NCI-H748 treated with DMSO at 0.1 percent for 48 hours (cell line): ENCODE data around the gene HAUS6.
"Not testable (repeated sequence)": the region's sequence is repeated elsewhere in the genome, so short reads cannot be mapped to it uniquely, and the experiment has no call there.

Source experiments
- DNase-seq: peaks from one replicate; lab custom pipeline; 2025; lab: John Stamatoyannopoulos, UW

HAUS6 gene

DNA sequence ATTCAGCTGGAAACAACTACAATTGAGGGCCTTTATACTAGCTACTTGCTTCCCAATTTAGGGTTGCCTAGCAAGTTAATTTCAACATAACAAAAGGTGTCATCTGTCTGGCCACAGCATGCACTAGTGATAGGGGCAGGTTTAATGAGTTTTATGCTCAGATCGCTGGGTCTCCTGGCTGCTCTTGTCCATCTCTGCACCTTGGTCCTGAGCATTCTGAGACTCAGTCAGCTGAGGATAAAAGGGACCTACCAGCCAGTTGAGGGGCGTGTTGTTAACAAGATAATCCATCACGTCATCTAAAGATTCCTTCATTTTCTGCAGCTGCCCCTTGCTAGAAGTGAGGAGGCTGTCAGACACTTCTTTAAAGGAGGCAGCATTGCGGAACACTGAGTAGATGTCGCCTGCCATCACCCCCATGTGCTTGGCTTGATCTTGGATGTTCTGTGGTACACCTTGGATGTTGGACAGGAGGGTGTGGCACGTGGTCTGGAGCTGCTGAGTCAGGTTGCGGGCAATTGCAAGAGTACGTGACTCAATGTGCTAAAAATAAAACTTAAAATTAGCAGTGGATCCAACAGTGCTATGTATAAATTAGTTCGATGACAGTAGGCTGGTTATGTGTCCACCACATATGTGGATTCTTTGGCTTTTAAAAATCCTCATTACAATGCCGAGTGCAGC, 13.5 kb upstream of the HAUS6 start:
- DNase-seq = no peak

DNA sequence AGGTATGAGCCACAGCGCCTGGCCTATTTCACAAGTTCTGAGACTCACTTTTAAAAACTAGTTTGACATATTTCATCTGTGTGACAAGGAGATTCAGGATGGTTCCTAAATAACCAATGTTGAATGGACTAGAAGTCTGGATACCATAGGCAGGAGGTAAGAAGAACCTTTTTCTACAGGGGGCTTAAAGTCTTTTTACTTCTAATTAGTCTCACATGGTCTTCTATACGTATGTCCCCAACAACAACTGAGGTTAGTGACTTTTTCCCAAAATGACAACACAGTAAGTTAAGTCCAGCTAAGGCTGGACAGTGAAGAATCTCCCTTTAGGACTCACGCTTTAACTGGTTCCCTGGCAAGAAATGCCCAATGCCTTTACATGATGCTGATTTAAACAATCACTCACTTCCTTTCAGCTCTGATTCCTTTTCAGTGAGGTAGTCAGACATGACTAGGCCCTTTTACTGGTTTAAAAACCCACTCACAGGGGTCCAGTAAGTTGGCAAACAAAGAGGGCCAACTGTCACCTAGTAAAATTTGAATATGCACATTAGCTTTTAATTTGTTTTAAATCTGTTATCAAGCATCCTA, 12.1 kb upstream of the HAUS6 start:
- no peak for DNase-seq

DNA sequence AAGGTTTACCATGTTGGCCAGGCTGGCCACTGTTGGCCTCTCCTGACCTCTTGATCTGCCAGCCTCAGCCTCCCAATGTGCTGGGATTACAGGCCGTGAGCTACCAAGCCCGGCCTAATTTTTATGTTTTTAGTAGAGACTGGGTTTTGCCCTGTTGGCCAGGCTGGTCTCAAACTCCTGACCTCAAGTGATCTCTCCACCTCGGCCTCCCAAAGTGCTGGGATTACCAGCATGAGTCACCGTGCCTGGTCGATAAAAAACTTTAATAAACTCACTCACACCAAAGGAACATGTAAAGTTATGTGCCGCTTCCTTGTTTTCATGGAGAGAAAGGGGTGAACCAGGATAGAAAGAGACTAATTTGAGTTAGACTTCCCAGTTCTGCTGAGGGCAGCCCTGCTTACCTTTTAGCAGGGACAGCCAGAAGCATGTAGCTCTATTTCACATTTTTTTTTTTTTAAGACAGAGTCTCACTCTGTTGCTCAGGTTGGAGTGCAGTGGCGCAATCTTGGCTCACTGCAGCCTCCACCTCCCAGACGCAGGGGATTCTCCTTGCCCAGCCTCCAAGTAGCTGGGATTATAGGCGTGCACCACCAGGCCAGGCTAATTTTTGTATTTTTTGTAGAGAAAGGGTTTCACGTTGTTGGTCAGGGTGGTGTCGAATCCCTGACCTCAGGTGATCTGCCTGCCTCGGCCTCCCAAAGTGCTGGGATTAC, 11.4 kb upstream of the HAUS6 start:
- DNase-seq = no peak

DNA sequence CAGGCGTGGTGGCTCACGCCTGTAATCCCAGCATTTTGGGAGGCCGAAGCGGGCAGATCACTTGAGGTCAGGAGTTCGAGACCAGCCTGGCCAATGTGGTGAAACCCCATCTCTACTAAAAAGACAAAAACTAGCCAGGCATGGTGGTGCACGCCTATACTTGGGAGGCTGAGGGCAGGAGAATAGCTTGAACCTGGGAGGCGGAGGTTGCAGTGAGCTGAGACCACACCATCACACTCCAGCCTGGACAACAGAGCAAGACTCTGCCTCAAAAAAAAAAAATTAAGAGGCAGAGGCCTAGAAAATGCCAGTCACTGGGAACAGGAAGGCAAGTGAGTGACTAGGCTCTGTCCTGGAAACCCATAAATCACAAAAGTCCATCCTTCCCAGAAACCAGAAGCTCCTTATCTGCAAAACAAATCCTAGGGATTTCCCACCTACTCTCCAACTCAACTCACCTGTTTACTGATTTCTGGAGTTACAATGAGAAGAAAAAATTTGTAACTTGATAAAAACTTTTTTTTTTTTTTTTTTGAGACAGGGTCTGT, 10.4 kb upstream of the HAUS6 start:
- DNase-seq = not testable (repeated sequence)

DNA sequence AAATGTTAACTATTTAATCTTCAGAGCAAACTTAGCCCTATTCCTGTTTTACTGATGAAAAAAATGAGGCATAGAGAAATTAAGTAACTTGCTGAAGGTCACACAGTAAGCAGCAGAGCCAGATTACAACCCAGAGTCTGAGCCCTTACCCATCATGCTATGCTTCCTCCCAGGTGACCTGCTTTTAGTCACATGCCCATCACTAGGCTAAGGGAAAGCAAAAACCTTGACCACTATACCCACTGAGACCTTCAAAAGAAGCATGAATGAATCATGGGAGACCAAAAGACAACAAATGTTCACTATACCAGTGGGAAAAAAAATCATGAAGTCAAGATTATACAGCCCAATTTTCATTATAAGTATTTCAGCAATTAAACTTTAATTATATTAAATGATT, 5.3 kb upstream of the HAUS6 start:
- DNase-seq = no peak

DNA sequence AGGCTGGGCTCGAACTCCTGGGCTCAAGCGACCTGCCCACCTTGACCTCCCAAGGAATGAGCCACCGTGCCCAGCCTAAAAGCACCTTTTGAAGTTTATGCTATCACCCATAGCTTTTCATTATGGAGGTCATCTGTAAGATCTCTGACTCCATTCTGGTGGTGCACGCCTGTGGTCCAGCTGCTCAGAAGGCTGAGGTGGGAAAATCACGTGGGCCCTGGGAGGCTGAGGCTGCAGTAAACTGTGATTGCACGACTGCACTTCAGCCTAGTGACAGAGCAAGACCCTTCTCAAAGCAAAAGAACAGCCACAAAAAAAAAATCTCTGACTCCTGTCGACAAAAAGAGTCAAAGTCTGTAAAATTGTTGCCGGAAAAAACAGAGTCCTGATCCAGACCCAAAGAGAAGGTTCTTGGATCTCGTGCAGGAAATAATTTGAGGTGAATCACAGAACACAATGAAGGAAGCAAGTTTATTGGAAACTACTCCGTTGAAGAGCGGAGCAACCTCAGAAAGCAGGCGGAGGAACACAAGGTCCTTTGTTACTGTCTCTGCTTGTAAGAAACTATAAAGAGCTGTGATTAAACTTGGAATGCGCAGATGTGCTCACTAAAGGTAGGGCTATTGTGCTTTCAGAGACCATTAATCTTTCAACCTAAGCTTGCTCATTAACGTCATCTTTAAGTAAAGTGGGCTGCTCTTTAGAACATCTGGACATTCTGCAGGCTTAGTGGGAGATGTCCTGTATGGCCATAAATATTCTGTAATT, 2.0 kb upstream of the HAUS6 start:
- DNase-seq = no peak

DNA sequence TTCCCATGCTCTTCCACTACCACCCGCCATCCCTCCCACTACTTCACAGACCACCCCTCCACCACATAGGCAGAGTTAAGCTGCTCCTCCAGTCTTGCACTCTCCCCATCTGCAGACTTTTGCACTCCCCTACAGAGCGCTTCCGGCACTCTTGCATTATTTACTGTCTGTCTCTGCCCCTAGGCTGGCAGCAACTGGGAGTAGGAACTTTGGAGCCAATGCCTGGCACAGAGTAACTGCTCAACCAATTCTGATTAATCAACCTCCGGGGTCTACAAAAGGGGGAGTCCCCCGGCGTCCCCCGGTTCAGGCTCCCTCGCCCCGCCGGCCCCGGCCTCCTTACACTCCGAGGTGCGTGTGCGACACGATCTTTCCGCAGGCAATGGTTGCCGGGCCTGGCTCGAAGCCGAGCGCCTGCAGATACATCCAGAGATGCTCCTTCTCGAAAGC, 498 bp downstream of the HAUS6 start:
- peak; percentile 25 for DNase-seq

DNA sequence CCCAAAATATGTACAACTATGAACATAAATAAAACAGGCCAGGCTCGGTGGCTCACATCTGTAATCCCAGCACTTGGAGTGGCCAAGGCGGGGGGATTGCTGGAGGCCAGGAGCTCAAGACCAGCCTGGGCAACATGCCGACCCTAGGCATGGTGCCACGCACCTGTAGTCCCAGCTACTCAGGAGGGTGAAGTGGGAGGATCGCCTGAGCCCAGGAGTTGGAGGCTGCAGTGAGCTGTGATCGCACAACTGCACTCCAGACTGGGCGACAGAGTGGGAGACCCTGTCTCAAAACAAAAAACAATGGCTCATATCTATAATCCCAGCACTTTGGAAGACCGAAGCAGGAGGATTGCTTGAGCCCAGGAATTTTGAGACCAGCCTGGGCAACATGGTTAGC, 1.5 kb downstream of the HAUS6 start:
- no peak for DNase-seq

DNA sequence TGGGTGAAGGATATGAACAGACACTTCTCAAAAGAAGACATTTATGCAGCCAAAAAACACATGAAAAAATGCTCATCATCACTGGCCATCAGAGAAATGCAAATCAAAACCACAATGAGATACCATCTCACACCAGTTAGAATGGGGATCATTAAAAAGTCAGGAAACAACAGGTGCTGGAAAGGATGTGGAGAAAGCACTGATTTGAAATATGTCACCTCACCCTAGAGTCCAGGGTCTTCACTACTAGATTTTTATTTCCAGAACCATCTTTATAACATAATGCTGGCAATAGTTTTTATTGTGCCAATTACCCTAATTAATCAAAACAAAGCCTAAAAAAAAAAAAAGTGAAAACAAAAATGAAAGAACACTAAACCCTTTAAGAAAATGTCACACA, 5.3 kb downstream of the HAUS6 start:
- DNase-seq = not testable (repeated sequence)

DNA sequence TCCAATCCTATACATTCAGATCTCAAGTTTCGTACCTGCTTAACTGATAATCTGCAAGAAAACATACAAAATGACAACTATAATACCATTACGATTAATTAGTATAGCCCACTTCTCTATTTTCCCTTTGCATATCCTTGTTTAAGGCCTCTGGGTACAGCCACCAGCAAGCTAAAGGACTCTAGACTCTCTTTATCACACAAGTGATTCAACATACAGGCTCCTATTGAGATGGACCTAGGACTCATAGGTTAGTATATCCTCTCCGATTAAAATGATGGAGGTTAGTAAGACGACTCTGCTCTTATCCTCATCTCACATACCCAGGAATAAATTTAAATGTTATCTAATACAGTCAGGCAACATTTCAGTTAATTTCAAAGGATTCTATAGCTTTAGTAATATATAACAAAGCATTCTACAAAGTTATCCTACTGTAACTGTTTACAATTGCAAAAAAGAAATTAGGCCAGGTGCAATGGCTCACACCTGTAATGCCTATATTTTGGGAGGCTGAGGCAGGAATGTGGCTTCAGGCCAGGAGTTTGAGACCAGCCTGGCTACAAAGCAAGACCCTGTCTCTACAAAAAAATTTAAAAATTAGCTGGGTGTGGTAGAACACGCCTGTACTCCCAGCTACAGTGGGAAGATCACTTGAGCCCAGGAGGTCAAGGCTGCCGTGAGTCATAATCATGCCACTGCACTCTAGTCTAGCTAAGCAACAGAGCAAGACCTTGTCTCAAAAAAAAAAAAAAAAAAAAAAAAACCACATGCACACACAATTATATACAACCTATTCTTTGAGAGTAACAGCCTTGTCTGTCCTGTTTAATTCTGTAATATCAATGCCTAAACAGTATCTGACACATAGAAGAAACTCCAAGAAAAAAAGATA, 15.4 kb downstream of the HAUS6 start:
- DNase-seq = no peak

DNA sequence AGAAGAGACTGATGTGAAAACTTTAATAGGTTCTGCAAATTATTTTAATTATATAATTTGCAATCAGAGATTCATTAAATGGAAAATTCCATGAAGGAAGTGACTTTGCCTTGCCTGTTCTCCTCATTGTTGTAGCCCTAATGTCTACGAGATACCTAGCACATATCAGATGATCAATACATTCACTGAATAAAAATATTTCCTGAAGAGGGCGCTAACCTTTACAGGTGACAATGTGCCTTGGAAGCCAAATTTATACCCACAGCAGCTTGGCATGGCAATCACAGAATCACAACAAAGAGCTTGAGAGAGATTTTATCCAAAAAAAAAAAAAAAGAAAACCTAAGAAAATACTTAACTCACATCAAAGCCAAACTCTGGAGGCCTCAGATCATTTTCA, 17.4 kb downstream of the HAUS6 start:
- DNase-seq = peak; percentile 11

DNA sequence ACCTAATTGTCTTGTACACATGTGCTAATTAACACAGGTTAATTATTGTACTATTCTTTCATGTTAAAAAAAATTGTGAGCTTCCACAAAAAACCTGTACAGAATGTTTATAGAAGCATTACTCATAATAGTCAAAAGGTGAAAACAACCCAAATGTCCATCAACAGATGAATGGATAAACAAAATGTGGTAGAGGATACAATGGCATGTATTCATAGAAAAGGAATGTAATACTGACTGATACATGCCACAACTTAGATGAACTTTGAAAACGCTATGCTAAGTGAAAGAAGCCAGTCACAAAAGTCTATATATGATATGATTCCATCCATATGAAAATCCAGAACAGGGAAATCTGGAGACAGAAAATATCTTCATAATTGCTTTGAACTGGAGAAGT, 27.9 kb downstream of the HAUS6 start:
- DNase-seq = no peak

DNA sequence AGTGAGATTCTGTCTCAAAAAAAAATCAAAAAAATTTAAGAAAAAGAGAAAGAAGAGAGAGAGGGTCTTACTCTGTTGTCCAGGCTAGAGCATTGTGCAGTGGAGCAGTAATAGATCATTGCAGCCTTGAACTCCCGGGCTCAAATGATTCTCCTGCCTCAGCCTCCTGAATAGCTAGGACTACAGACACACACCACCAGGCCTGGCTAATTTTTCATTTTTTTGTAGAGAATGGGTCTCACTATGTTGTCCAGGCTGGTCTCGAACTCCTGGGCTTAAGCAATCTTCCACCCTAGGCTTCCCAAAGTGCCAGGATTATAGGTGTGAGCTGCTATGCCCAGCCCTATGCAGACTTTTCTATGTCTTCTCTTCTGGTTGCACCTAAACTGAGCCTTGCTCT, 28.5 kb downstream of the HAUS6 start:
- no peak for DNase-seq

DNA sequence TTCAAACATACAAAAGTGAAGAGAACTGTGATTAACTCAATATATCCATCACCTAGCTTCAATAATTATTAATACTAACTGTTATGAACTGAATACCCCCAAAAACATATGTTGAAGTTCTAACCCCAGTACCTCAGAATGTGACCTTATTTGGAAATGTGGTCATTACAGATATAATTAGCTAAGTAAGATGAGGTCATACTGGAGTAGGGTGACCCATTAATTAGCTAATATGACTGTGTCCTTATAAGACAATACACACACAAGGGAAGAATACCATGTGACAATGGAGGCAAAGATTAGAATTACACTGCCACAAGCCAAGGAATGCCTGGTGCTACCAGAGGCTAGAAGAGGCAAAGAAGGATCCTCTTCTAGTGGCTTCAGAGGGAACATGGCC, 45.7 kb downstream of the HAUS6 start:
- DNase-seq = no peak

DNA sequence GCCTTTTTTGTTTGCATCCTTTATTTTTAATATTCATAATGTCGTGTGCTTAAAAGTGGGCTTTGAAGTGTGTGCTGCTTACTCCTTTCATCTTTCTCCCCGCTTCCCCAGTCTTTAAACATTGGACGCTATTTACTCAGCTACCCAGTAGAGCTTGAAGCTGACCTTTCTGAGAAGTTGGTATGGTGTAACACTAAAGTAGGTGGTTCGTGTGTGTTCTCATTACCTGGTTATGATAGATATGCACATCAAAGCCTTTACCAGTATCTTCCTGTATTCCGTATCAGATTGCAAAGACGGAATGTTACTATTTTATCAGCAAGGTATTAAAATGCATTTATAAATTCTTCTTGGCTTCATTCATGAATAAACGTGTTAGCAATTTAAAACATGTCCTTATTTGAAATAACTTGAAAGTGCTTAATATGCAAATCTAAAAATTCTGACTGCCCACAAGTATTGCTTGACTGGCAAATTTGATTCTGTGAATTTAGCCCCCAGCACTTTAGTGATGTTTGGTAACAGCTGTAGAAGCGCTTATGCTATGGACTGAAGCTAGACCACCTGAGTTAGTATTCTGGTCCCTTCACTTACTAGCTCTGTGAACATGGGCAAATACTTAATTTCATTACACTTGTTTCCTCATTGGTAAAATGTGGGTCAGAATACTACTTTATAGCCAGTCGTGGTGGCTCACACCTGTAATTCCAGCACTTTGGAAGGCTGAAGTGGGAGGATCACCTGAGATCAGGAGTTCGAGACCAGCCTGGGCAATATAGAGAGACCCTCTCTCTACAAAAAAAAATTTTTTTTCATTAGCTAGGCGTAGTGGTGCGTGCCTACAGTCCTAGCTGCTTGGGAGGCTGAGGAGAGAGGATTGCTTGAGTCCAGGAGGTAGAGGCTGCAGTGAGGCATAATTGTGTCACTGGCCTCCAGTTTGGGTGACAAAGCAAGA, 51.8 kb downstream of the HAUS6 start:
- DNase-seq = no peak

DNA sequence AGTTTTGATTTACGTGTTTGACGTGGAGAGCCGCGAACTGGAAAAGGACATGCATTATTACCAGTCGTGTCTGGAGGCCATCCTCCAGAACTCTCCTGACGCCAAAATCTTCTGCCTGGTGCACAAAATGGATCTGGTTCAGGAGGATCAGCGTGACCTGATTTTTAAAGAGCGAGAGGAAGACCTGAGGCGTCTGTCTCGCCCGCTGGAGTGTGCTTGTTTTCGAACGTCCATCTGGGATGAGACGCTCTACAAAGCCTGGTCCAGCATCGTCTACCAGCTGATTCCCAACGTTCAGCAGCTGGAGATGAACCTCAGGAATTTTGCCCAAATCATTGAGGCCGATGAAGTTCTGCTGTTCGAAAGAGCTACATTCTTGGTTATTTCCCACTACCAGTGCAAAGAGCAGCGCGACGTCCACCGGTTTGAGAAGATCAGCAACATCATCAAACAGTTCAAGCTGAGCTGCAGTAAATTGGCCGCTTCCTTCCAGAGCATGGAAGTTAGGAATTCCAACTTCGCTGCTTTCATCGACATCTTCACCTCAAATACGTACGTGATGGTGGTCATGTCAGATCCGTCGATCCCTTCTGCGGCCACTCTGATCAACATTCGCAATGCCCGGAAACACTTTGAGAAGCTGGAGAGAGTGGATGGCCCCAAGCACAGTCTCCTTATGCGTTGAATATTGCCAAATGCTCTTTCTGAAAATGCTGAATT, 52.6 kb downstream of the HAUS6 start:
- no peak for DNase-seq

DNA sequence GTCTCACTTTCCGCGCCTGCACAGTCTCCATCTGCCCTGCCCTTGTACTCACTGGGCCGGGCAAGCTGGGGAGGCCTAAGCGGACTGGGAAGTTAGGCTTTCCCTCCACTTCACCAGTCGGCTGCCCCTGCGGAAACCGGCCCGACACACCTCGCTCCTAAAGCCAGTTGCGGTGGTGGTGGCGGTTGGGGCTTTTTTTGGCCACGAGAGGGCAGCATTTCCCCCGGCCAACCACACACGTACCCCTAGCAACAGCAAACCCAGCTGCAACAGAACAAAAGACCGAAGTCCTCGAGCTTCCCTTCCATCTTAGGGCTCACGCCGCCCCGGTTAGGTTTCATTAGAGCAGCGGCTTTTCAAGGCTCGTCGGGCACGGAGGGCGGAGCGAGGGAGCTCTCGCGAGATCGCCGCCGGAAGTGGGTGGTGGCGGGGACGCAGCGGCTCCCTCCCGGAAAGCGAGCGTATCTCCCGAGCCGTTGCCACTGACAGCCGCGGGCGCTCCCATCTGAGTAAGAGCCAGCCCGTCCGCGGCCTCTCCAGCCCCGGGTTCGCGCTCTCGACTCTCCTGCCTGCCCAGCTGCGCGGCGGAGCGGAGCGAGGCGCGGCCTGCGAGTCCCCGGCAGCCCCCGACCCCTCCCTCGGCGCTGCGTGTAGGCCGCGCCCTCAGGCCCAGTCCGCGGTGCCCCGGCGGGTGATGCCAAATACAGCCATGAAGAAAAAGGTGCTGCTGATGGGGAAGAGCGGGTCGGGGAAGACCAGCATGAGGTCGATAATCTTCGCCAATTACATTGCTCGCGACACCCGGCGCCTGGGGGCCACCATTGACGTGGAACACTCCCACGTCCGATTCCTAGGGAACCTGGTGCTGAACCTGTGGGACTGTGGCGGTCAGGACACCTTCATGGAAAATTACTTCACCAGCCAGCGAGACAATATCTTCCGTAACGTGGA, 53.5 kb downstream of the HAUS6 start, which contains the start of gene RRAGA:
TSS of gene RRAGA (plus strand) at position 462 of the 951 bp plus-strand sequence. CDS start at position 695, 233 bp downstream.
- peak; percentile 98 for DNase-seq

DNA sequence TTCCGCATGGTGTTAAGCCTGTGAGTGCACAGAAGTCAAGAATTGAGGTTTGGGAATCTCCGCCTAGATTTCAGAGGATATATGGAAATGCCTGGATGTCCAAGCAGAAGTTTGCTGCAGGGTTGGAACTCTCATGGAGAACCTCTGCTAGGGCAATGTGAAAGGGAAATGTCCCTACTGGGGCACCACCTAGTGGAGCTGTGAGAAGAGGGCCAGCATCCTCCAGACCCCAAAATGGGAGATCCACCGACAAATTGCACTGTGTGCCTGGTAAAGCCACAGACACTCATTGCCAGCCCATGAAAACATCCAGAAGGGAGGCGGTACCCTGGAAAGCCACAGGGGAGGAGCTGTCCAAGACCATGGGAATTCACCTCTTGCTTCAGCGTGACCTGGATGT, 66.1 kb downstream of the HAUS6 start:
- DNase-seq = no peak
